DOHH2 (cell line): ENCODE results near the gene IMMP1L.

Experiments
- CTCF ChIP-seq: fragments of 200-600 bp; sonication (generic); IDR thresholded peaks from one replicate; pipeline ENCODE4 v1.5.1; 2014; ENCODE audit warnings: antibody characterized with exemption, mild to moderate bottlenecking, low read depth, low read length; ENCODE audit not compliant: poor library complexity, severe bottlenecking
- EZH2phosphoT487 ChIP-seq: fragments of 200-600 bp; sonication (generic); IDR thresholded peaks from 2 replicates; pipeline ENCODE4 v1.6.1; 2017; ENCODE audit warnings: borderline replicate concordance, mild to moderate bottlenecking, antibody characterized with exemption, low read length, moderate library complexity, mixed read lengths

GRCh38 chr11:31535479-31535878 lies 26.1 kb upstream of the IMMP1L start:
- TF ChIP-seq CTCF (no peak), EZH2phosphoT487 (no peak)
